ENCODE measurements around the gene RB1.
"Not testable (repeated sequence)": the region's sequence is repeated elsewhere in the genome, so short reads cannot be mapped to it uniquely, and the experiment has no call there.

The RB1 gene

DNA sequence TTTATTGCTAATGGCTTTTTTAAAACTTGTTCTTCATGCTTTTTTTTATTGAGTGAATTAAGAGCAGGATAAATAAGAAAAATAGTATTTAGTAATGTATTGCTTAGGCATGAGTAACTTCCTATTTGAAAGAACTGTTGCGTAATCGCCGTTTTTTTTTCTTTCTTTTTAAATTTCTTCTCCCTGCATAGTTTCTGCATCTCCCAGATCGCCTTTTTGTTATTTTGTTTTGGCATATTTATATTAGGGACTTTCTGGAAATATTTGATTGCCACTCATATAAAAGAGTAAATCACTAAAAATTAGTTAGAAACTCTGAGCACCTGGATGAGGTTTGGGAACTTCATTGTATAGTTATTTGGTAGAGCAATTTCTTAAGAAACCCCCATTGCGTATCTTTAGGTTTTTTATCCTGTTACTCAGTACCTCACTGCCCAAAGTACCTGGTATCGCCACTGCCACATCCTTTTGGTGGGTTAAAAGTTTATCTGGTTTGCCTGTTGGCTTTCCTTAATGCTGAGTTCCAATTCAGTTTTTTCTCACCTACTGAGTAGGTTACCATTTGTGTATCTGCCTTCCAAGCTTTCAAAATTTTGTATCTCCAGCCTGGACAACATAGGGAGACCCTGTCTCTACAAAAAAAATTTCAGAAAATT, 145.5 kb downstream of the RB1 start:
- FAIRE-seq (peak; percentile 50), DNase-seq (ENCODE audit: insufficient read length, low spot score) (no peak)
- TF ChIP-seq POU2F2 (IDR thresholded peaks at IDR 0.05; ENCODE audit: low read depth, low read length) (no peak), TAF1 (IDR thresholded peaks at IDR 0.05; ENCODE audit: low read depth, low read length) (no peak)

GRCh38 chr13:48449656-48450055, 146.1 kb downstream of the RB1 start:
- no peak for TF ChIP-seq POU2F2 (IDR thresholded peaks at IDR 0.05; ENCODE audit: low read depth, low read length)
- TF ChIP-seq SPI1 (IDR thresholded peaks at IDR 0.05; ENCODE audit: low read depth, low read length) = no peak
- TF ChIP-seq POLR2A (IDR thresholded peaks at IDR 0.05; ENCODE audit: low read depth, low read length) = no peak
- no peak for TF ChIP-seq POLR2AphosphoS5 (IDR thresholded peaks at IDR 0.05; ENCODE audit: low read depth, low read length)
- TF ChIP-seq TAF1 (IDR thresholded peaks at IDR 0.05; ENCODE audit: low read depth, low read length) = no peak
- TF ChIP-seq PAX5 (IDR thresholded peaks at IDR 0.05; ENCODE audit: insufficient read depth, low read length, severe bottlenecking) = no peak
- DNase-seq (ENCODE audit: insufficient read length, low spot score) = no peak

GRCh38 chr13:48451196-48451595, 147.6 kb downstream of the RB1 start:
- not testable (repeated sequence) for DNase-seq (ENCODE audit: insufficient read length, low spot score); FAIRE-seq

More at GRCh38 chr13:48449656-48450055, 146.1 kb downstream of the RB1 start:
- no peak for FAIRE-seq

GRCh38 chr13:48456546-48456945, 153.0 kb downstream of the RB1 start:
- DNase-seq (ENCODE audit: insufficient read length, low spot score) (no peak), FAIRE-seq (no peak)
- TF ChIP-seq PAX5 (IDR thresholded peaks at IDR 0.05; ENCODE audit: insufficient read depth, low read length, severe bottlenecking) (no peak), POLR2A (IDR thresholded peaks at IDR 0.05; ENCODE audit: low read depth, low read length) (no peak), TAF1 (IDR thresholded peaks at IDR 0.05; ENCODE audit: low read depth, low read length) (no peak), POLR2AphosphoS5 (IDR thresholded peaks at IDR 0.05; ENCODE audit: low read depth, low read length) (no peak), POU2F2 (IDR thresholded peaks at IDR 0.05; ENCODE audit: low read depth, low read length) (no peak), SPI1 (IDR thresholded peaks at IDR 0.05; ENCODE audit: low read depth, low read length) (no peak)

GRCh38 chr13:48457578-48458242, 154.2 kb downstream of the RB1 start:
- DNase-seq (ENCODE audit: insufficient read length, low spot score) (no peak), FAIRE-seq (no peak)
- TF ChIP-seq PAX5 (IDR thresholded peaks at IDR 0.05; ENCODE audit: insufficient read depth, low read length, severe bottlenecking) (no peak), POLR2AphosphoS5 (IDR thresholded peaks at IDR 0.05; ENCODE audit: low read depth, low read length) (no peak), POU2F2 (IDR thresholded peaks at IDR 0.05; ENCODE audit: low read depth, low read length) (no peak), TAF1 (IDR thresholded peaks at IDR 0.05; ENCODE audit: low read depth, low read length) (no peak), SPI1 (IDR thresholded peaks at IDR 0.05; ENCODE audit: low read depth, low read length) (no peak), POLR2A (IDR thresholded peaks at IDR 0.05; ENCODE audit: low read depth, low read length) (no peak)

GRCh38 chr13:48475230-48475629, 171.7 kb downstream of the RB1 start:
- TF ChIP-seq SPI1 (IDR thresholded peaks at IDR 0.05; ENCODE audit: low read depth, low read length) = no peak
- TF ChIP-seq PAX5 (IDR thresholded peaks at IDR 0.05; ENCODE audit: insufficient read depth, low read length, severe bottlenecking) = no peak
- no peak for TF ChIP-seq TAF1 (IDR thresholded peaks at IDR 0.05; ENCODE audit: low read depth, low read length)
- no peak for TF ChIP-seq POU2F2 (IDR thresholded peaks at IDR 0.05; ENCODE audit: low read depth, low read length)
- TF ChIP-seq POLR2AphosphoS5 (IDR thresholded peaks at IDR 0.05; ENCODE audit: low read depth, low read length) = no peak
- no peak for TF ChIP-seq POLR2A (IDR thresholded peaks at IDR 0.05; ENCODE audit: low read depth, low read length)
- FAIRE-seq (no peak), DNase-seq (ENCODE audit: insufficient read length, low spot score) (no peak)

GRCh38 chr13:48476215-48476614, 172.7 kb downstream of the RB1 start:
- DNase-seq (ENCODE audit: insufficient read length, low spot score) = no peak
- FAIRE-seq = peak; percentile 38
- TF ChIP-seq SPI1 (IDR thresholded peaks at IDR 0.05; ENCODE audit: low read depth, low read length) = peak; percentile 84
- TF ChIP-seq TAF1 (IDR thresholded peaks at IDR 0.05; ENCODE audit: low read depth, low read length) = no peak

DNA sequence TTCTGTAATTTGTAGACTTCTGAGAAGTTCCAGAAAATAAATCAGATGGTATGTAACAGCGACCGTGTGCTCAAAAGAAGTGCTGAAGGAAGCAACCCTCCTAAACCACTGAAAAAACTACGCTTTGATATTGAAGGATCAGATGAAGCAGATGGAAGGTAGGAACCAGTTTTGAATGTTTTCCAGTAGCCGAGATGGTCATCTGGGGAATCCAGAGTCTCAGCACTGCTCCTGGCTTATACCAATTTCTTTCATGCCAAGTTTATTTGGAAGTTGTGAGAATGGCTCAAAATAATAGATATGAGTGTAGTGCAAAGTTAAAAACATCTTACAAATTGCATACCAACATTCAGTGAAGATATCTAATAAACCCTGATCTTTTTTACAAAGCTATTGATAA, 173.1 kb downstream of the RB1 start:
- no peak for DNase-seq (ENCODE audit: insufficient read length, low spot score)
- TF ChIP-seq POLR2AphosphoS5 (IDR thresholded peaks at IDR 0.05; ENCODE audit: low read depth, low read length) (no peak), POU2F2 (IDR thresholded peaks at IDR 0.05; ENCODE audit: low read depth, low read length) (no peak)
- FAIRE-seq = peak; percentile 26

GRCh38 chr13:48477191-48477855, 173.8 kb downstream of the RB1 start:
- FAIRE-seq (peak; percentile 74), DNase-seq (ENCODE audit: insufficient read length, low spot score) (no peak)
- TF ChIP-seq POU2F2 (IDR thresholded peaks at IDR 0.05; ENCODE audit: low read depth, low read length) (no peak), POLR2AphosphoS5 (IDR thresholded peaks at IDR 0.05; ENCODE audit: low read depth, low read length) (no peak), PAX5 (IDR thresholded peaks at IDR 0.05; ENCODE audit: insufficient read depth, low read length, severe bottlenecking) (no peak), TAF1 (IDR thresholded peaks at IDR 0.05; ENCODE audit: low read depth, low read length) (no peak)

DNA sequence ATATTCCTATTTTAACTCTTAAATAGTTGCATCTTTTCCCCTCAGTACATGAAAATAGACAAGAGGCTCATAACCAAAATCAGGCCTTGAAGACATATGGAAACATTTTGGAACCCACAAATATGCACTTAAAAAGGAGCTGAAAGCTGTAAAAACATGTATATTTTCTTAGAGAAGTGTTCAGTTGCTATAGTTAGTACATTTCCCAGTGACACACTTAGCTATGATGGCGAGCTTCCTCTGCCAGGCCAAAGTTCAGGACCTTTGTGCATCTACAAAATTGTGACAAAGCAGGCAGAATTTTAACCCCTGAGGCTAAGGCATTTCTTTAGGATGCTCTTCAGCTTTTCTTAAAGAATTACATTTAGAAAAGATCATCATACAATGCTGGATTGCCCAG, 174.8 kb downstream of the RB1 start:
- DNase-seq (ENCODE audit: insufficient read length, low spot score) = no peak
- peak; percentile 57 for FAIRE-seq
- TF ChIP-seq TAF1 (IDR thresholded peaks at IDR 0.05; ENCODE audit: low read depth, low read length) (no peak), POLR2AphosphoS5 (IDR thresholded peaks at IDR 0.05; ENCODE audit: low read depth, low read length) (no peak), POLR2A (IDR thresholded peaks at IDR 0.05; ENCODE audit: low read depth, low read length) (no peak), SPI1 (IDR thresholded peaks at IDR 0.05; ENCODE audit: low read depth, low read length) (no peak), PAX5 (IDR thresholded peaks at IDR 0.05; ENCODE audit: insufficient read depth, low read length, severe bottlenecking) (no peak), POU2F2 (IDR thresholded peaks at IDR 0.05; ENCODE audit: low read depth, low read length) (no peak)
